Astrocyte (in vitro differentiated cells and primary cell): ENCODE data around the gene PFDN4. TPM values are rescaled to one million over a fixed set of nuclear protein-coding genes. Genes with fewer than 3 reads are reported as not detected.
"Not testable (repeated sequence)": the region's sequence is repeated elsewhere in the genome, so short reads cannot be mapped to it uniquely, and the experiment has no call there.

Experiments used
- DNase-seq: peaks from one replicate; pipeline ENCODE4 v3.0.0-alpha.2; 2010; ENCODE audit warnings: low read depth
- FAIRE-seq: peaks from 2 replicates; lab custom pipeline; 2011; peaks lifted over from hg19 to GRCh38; lab: Jason Lieb, UNC
- H2AFZ ChIP-seq: 2 replicates; pipeline ENCODE4 v1.6.0; 2012; ENCODE audit warnings: low read depth, low read length, inconsistent platforms
- H3K27ac ChIP-seq: 2 replicates; pipeline ENCODE4 v1.5.1; 2011; ENCODE audit warnings: low read depth, low read length, inconsistent platforms
- H3K27me3 ChIP-seq: 2 replicates; pipeline ENCODE4 v1.6.0; 2011; ENCODE audit warnings: low read length, inconsistent platforms; ENCODE audit not compliant: insufficient read depth
- H3K36me3 ChIP-seq: 2 replicates; pipeline ENCODE4 v1.5.1; 2011; ENCODE audit warnings: low read length, inconsistent platforms; ENCODE audit not compliant: insufficient read depth
- H3K4me1 ChIP-seq: 2 replicates; pipeline ENCODE4 v1.5.1; 2011; ENCODE audit warnings: low read length, inconsistent platforms; ENCODE audit not compliant: insufficient read depth
- H3K4me2 ChIP-seq: 2 replicates; pipeline ENCODE4 v1.6.0; 2012; ENCODE audit warnings: low read length, inconsistent platforms
- H3K4me3 ChIP-seq: 2 replicates; pipeline ENCODE4 v1.5.1; 2011; ENCODE audit warnings: low read depth, mild to moderate bottlenecking, low read length, inconsistent platforms; ENCODE audit not compliant: insufficient read depth
- H3K79me2 ChIP-seq: 2 replicates; pipeline ENCODE4 v1.6.0; 2012; ENCODE audit warnings: mild to moderate bottlenecking, low read length, inconsistent platforms; ENCODE audit not compliant: insufficient read depth
- H3K9ac ChIP-seq: 2 replicates; pipeline ENCODE4 v1.6.0; 2012; ENCODE audit warnings: mild to moderate bottlenecking, low read length, inconsistent platforms
- H3K9me3 ChIP-seq: 2 replicates; pipeline ENCODE4 v1.5.1; 2012; ENCODE audit warnings: low read depth, mild to moderate bottlenecking, low read length, inconsistent platforms; ENCODE audit not compliant: insufficient read depth
- H4K20me1 ChIP-seq: 2 replicates; pipeline ENCODE4 v1.6.0; 2012; ENCODE audit warnings: low read length, inconsistent platforms; ENCODE audit not compliant: insufficient read depth
- H3K27ac Mint-ChIP-seq: one replicate; pipeline ENCODE4 v1.8.0; 2021; ENCODE audit warnings: mild to moderate bottlenecking, mixed read lengths; ENCODE audit not compliant: unreplicated experiment
- H3K27me3 Mint-ChIP-seq: one replicate; pipeline ENCODE4 v1.8.0; 2021; ENCODE audit warnings: low read depth, mixed read lengths; ENCODE audit not compliant: unreplicated experiment
- H3K36me3 Mint-ChIP-seq: one replicate; pipeline ENCODE4 v1.8.0; 2021; ENCODE audit warnings: low read depth, mixed read lengths; ENCODE audit not compliant: unreplicated experiment
- H3K4me1 Mint-ChIP-seq: one replicate; pipeline ENCODE4 v1.8.0; 2021; ENCODE audit warnings: low read depth, mixed read lengths; ENCODE audit not compliant: unreplicated experiment
- H3K4me3 Mint-ChIP-seq: one replicate; pipeline ENCODE4 v1.8.0; 2021; ENCODE audit warnings: mild to moderate bottlenecking, moderate library complexity, mixed read lengths; ENCODE audit not compliant: unreplicated experiment
- H3K9me3 Mint-ChIP-seq: one replicate; pipeline ENCODE4 v1.8.0; 2021; ENCODE audit warnings: mild to moderate bottlenecking, mixed read lengths; ENCODE audit not compliant: unreplicated experiment
- CTCF ChIP-seq: IDR thresholded peaks from 2 replicates; pipeline ENCODE4 v1.5.1; 2011; ENCODE audit warnings: low read depth, mild to moderate bottlenecking, inconsistent platforms, low read length, moderate library complexity; ENCODE audit not compliant: insufficient read depth
- EZH2 ChIP-seq: IDR thresholded peaks from 2 replicates; pipeline ENCODE4 v1.6.1; 2012; ENCODE audit warnings: mild to moderate bottlenecking, low read length, inconsistent platforms; ENCODE audit not compliant: insufficient read depth
- total RNA-seq: library from RNA; stranded (reverse); gene quantifications from 2 replicates; pipeline ENCODE4 v1.2.1, GENCODE V29; 2021

PFDN4 gene
- total RNA-seq, 1 donor from 2014 or later = 35.2 TPM

GRCh38 chr20:54237116-54237943, 29.4 kb downstream of the PFDN4 start:
- Mint-ChIP-seq H3K4me3 (no peak overlapping the region), H3K27me3 (no peaks in the 10 kb centered on the region), H3K36me3 (no peaks in the 10 kb centered on the region), H3K9me3 (peaks cover 5% of the 10 kb centered on the region), H3K4me1 (no peaks in the 10 kb centered on the region), H3K27ac (no peak overlapping the region)
- no peaks in the 10 kb centered on the region for H3K27me3 ChIP-seq
- peaks cover 4% of the 10 kb centered on the region for H3K9me3 ChIP-seq
- no peak overlapping the region for H3K9ac ChIP-seq
- no peak for DNase-seq
- no peaks in the 10 kb centered on the region for H3K79me2 ChIP-seq
- H3K27ac ChIP-seq = no peak overlapping the region
- no peaks in the 10 kb centered on the region for H4K20me1 ChIP-seq
- no peak overlapping the region for H3K4me2 ChIP-seq
- no peaks in the 10 kb centered on the region for H3K36me3 ChIP-seq
- no peak for FAIRE-seq
- no peak overlapping the region for H3K4me3 ChIP-seq
- H3K4me1 ChIP-seq = no peaks in the 10 kb centered on the region
- no peak overlapping the region for H2AFZ ChIP-seq
- no peak for TF ChIP-seq EZH2
- no peak for TF ChIP-seq CTCF

GRCh38 chr20:54244113-54244512, 36.2 kb downstream of the PFDN4 start:
- no peak overlapping the region for H3K4me3 Mint-ChIP-seq
- Histone ChIP-seq H3K79me2 (no peaks in the 10 kb centered on the region), H3K4me1 (no peaks in the 10 kb centered on the region), H3K36me3 (no peaks in the 10 kb centered on the region), H3K4me2 (no peak overlapping the region), H2AFZ (no peak overlapping the region), H3K9me3 (no peaks in the 10 kb centered on the region), H4K20me1 (no peaks in the 10 kb centered on the region), H3K27me3 (no peaks in the 10 kb centered on the region), H3K4me3 (no peak overlapping the region), H3K27ac (no peak overlapping the region), H3K9ac (no peak overlapping the region)
- DNase-seq (no peak), FAIRE-seq (no peak)
- H3K4me1 Mint-ChIP-seq = no peaks in the 10 kb centered on the region
- no peak overlapping the region for H3K27ac Mint-ChIP-seq
- H3K9me3 Mint-ChIP-seq = peaks cover 9% of the 10 kb centered on the region
- no peak for TF ChIP-seq CTCF
- no peak for TF ChIP-seq EZH2
- H3K27me3 Mint-ChIP-seq = no peaks in the 10 kb centered on the region
- H3K36me3 Mint-ChIP-seq = no peaks in the 10 kb centered on the region

GRCh38 chr20:54248705-54249104, 40.8 kb downstream of the PFDN4 start:
- H3K4me3 ChIP-seq, H3K9me3 Mint-ChIP-seq, H3K4me1 ChIP-seq, H3K4me1 Mint-ChIP-seq, FAIRE-seq, H3K9ac ChIP-seq, H3K4me2 ChIP-seq, H3K36me3 Mint-ChIP-seq, DNase-seq, H3K79me2 ChIP-seq, H3K4me3 Mint-ChIP-seq, H2AFZ ChIP-seq, H3K9me3 ChIP-seq, H3K27ac Mint-ChIP-seq, H3K27me3 Mint-ChIP-seq, H3K36me3 ChIP-seq, H3K27me3 ChIP-seq, H4K20me1 ChIP-seq, H3K27ac ChIP-seq: not testable (repeated sequence)
